BJ (cell line): ENCODE measurements around the gene RPUSD1. TPM values are rescaled to one million over a fixed set of nuclear protein-coding genes. Genes with fewer than 3 reads are reported as not detected.
A peak's percentile ranks its signal among the peaks of the same experiment; 100 is the strongest.

Experiments
- CTCF ChIA-PET: fragments of 350-600 bp; formaldehyde crosslinking; extraction: SDS; loops from one replicate; lab custom pipeline; 2021; ENCODE audit warnings: antibody characterized with exemption, inconsistent platforms; lab: Yijun Ruan, JAX
- POLR2A ChIA-PET: fragments of 300-600 bp; sonication (Branson Sonifier 250); formaldehyde crosslinking; extraction: SDS; loops from one replicate; lab custom pipeline; 2021; ENCODE audit warnings: antibody characterized with exemption; lab: Charles Lee
- DNase-seq: peaks from one replicate; pipeline ENCODE4 v3.0.0-alpha.2; 2011; ENCODE audit warnings: low read depth
- H3K27me3 ChIP-seq: 2 replicates; pipeline ENCODE4 v1.6.0; 2011; ENCODE audit warnings: low read length; ENCODE audit not compliant: control insufficient read depth, insufficient read depth
- H3K36me3 ChIP-seq: 2 replicates; pipeline ENCODE4 v1.5.1; 2011; ENCODE audit warnings: low read length; ENCODE audit not compliant: control insufficient read depth, insufficient read depth
- H3K4me3 ChIP-seq: 2 replicates; pipeline ENCODE4 v1.5.1; 2011; ENCODE audit warnings: low read depth, mild to moderate bottlenecking, control low read depth, low read length
- polyA plus RNA-seq: library from polyadenylated mRNA; depleted of rRNA; stranded (reverse); fragments of >200 nt; gene quantifications from 2 replicates; pipeline ENCODE4 v1.2.3, GENCODE V29; 2011
- TF ChIP-seq, protein P1 (sequence below): IDR thresholded peaks from 2 replicates; pipeline ENCODE4 v1.5.1; 2011; ENCODE audit warnings: low read depth, mild to moderate bottlenecking, control low read depth, inconsistent platforms, low read length, moderate library complexity; ENCODE audit not compliant: insufficient read depth

RPUSD1 gene
- polyA plus RNA-seq, 1 experiment, result 24.7 TPM

DNA sequence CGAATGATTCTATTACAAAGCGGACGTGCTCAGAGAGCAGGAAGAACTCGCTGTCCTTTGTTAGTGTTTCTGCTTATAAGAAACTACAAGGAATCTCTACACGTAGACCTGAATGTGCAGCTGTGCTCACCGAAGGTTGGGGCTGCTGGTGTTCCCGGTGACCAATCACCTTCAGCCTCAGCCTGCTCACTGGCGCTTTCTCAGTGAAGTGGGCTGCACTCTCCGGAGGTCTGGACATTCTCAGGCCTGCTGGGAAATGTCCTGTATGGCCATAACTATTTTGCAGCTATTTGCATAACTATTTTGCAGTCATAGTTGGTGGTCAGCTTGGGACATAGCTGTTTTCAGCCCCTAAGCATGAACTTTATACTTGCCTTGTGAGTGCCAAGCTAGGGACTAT is 37.7 kb downstream of the RPUSD1 start:
- Histone ChIP-seq H3K4me3 (no peak overlapping the region), H3K36me3 (no peaks in the 10 kb centered on the region), H3K27me3 (0 out of 2 replicates have a peak, but pooled peaks cover 3% of the 10 kb centered on the region)
- ChIA-PET POLR2A (no interaction called here), CTCF (interaction anchor here (0.5 to 2.7 kb wide), 4 partner anchors 10 to 40 kb away, joined by 3 to 12 read pairs (median 7); partner anchors contain the start of gene CIAO3)
- DNase-seq, result no peak
- TF ChIP-seq, protein P1, sequence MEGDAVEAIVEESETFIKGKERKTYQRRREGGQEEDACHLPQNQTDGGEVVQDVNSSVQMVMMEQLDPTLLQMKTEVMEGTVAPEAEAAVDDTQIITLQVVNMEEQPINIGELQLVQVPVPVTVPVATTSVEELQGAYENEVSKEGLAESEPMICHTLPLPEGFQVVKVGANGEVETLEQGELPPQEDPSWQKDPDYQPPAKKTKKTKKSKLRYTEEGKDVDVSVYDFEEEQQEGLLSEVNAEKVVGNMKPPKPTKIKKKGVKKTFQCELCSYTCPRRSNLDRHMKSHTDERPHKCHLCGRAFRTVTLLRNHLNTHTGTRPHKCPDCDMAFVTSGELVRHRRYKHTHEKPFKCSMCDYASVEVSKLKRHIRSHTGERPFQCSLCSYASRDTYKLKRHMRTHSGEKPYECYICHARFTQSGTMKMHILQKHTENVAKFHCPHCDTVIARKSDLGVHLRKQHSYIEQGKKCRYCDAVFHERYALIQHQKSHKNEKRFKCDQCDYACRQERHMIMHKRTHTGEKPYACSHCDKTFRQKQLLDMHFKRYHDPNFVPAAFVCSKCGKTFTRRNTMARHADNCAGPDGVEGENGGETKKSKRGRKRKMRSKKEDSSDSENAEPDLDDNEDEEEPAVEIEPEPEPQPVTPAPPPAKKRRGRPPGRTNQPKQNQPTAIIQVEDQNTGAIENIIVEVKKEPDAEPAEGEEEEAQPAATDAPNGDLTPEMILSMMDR, result no peak

DNA sequence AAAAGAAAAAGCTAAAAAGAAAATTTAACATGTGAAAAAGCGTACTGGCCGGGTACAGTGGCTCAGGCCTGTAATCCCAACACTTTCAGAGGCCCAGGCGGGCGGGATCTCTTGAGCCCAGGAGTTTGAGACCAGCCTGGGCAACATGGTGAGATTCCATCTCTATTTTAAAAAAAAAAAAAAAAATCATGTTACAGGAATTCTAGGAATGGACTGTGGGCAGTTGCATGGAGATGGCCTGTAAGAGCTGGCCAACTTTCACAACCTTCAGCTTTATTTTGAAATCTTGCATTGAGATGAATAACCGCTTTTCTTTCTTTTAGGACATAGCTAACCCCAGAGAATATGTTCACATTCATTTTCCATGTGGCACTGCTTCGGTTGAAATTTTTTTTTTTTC is 39.2 kb downstream of the RPUSD1 start:
- CTCF ChIA-PET, result interaction anchor here (0.8 to 2.7 kb wide), 5 partner anchors 8 to 37 kb away, joined by 3 to 12 read pairs (median 4); partner anchors contain the start of genes CIAO3 and MSLN
- peak; percentile 73 for DNase-seq
- Histone ChIP-seq H3K27me3 (0 out of 2 replicates have a peak, but pooled peaks cover 3% of the 10 kb centered on the region), H3K4me3 (no peak overlapping the region), H3K36me3 (no peaks in the 10 kb centered on the region)
- TF ChIP-seq, protein P1, result no peak
- POLR2A ChIA-PET, result interaction anchor here (0.7 kb wide), 1 partner anchor 13 kb away, joined by 3 read pairs; no protein-coding TSS in a partner anchor

DNA sequence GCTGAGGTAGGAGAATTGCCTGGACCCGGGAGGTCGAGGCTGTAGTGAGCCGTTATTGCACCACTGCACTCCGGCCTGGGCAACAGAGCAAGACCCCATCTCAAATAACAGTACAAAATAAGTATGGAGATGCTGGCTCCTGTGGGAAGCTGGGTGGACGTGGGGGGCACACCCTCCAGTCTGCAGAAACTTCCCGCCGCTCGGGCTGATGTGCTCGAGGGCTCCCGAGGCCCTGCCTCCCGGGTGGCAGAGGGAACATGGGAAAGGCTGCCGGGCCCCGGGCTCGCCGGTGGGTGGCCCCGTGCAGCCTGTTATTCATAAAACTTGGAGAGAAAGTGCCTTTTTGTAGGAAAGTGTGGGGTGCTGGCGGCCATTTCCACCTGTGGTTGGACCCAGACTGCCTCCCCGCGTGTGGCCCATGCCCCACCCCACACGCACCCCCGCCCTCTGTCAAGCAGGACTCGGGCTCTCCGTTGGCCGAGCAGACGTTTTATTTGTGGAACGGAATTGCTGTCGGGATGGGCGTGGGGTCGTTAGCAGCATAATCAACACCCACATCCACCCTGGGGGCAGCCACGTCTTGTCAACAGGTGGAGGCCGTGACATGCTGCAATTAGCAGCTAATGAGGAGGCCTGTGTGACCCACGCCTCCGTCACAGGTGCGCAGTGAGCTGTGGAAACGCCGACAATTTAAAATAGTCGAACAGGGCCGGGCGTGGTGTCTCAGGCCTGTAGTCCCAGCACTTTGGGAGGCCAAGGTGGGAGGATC is 40.0 kb downstream of the RPUSD1 start:
- Histone ChIP-seq H3K4me3 (no peak overlapping the region), H3K27me3 (no peaks in the 10 kb centered on the region), H3K36me3 (no peaks in the 10 kb centered on the region)
- TF ChIP-seq, protein P1, result no peak
- POLR2A ChIA-PET, result no interaction called here
- no peak for DNase-seq
- CTCF ChIA-PET, result interaction anchor here (0.8 to 1.7 kb wide), 3 partner anchors 13 to 38 kb away, joined by 3 to 5 read pairs (median 4); partner anchors contain the start of gene MSLN

DNA sequence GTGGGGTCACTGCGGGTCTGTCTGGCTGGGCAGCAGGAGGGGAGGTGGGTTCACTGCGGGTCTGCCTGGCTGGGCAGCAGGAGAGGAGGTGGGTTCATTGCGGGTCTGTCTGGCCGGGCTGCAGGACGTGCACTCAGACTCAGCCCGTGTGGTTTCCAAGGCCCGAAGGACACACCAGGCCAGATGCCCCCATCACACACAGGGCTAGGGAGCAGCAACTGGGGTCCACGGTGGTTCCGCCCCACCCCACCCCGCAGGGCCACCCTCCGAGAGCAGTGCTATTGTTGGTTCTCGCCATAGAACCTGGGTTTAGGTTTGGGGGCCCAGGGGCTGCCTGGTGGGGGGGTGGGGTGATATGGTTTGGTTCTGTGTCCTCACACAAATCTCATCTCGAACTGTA is 41.5 kb downstream of the RPUSD1 start:
- CTCF ChIA-PET, result interaction anchor here (0.6 kb wide), 1 partner anchor 634 kb away, joined by 3 read pairs; no protein-coding TSS in a partner anchor

DNA sequence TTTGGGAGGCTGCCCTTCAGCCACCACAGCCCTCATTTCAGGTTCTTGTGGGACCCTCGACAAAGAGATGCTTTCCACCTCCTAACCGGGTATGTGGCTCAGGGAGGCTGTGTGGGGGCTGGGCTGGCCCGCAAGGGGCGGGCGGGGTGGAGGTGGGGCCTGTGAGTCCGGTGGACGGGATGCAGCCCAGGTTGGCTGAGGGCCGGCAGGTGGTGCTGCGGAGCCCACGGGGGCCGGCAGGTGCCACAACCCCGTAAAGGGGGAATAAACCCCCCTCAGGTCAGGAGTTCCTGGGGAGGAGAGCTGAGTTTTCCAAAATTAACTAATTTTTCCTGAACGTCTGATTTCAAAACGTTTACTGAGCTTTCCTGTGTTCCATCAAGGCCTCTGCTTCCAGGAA is 42.4 kb downstream of the RPUSD1 start:
- TF ChIP-seq, protein P1, result peak; percentile 31; the same call in 1 of the 2 replicates
- no peak for DNase-seq
- ChIA-PET POLR2A (no interaction called here), CTCF (interaction anchor here (0.6 kb wide), 1 partner anchor 635 kb away, joined by 3 read pairs; no protein-coding TSS in a partner anchor)
- no peaks in the 10 kb centered on the region for H3K36me3 ChIP-seq
- no peak overlapping the region for H3K4me3 ChIP-seq
- no peaks in the 10 kb centered on the region for H3K27me3 ChIP-seq

More for the DNA sequence above, 41.5 kb downstream of the RPUSD1 start:
- TF ChIP-seq, protein P1, result no peak
- no peak for DNase-seq
- no peaks in the 10 kb centered on the region for H3K36me3 ChIP-seq
- no peak overlapping the region for H3K4me3 ChIP-seq
- H3K27me3 ChIP-seq, result no peaks in the 10 kb centered on the region
- POLR2A ChIA-PET, result no interaction called here
